Measurements from ENCODE around the gene ELOVL5.

Gene ELOVL5

DNA sequence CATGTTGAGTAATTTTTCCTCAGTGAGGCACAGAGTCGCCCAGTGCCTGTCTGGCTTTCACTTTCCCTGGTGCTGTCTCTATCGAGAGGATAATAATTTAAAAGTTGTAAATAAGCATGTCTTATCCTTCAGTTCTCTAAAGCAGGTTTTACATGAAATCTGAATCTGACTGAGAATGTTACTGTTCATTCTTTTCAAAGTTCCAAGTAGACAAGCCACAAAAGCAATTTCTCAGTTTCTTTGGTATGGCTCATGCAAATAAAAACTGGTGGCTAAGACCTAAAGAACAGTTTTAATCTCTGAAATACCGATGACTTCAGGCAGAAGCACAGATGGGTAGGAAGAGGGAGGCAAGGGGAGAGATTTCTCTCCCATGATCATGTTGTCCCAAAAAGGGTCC, 112.5 kb downstream of the ELOVL5 start:
- DNase-seq: no peak

DNA sequence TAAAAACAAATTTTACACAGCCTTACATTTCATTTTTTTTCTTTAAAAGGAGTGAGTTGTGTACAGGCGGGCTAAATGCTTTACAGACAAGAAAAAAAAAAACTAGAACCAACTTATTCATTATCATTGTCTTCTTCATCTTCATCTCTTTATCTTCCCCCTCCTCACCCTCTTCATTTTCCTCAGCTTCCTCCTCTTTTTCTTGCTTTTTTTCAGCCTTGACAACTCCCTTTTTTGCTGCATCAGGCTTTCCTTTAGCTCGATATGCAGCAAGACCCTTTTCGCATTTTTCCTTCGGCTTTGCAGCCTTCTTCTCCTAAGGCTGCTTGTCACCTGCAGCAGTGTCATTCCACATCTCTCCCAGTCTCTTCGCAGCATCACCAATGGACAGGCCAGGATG, 113.2 kb downstream of the ELOVL5 start:
- DNase-seq: no peak

DNA sequence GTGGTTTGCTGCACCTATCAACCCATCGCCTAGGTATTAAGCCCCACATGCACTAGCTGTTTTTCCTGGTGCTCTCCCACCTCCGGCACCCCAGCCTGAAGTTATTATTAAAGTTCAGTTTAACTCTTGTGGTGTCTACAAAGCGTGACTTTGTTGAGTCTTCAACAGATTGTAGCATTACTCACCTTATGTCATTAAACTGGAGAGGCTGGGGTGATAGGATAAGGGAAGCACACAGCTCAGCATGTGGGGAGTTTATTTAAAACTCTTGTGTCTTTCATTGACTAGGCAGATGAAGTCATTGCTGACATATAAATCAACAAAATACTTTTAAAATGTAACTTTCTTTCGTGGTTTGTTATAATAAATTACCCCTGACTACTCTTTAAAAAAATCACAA, 115.4 kb downstream of the ELOVL5 start:
- DNase-seq: no peak

DNA sequence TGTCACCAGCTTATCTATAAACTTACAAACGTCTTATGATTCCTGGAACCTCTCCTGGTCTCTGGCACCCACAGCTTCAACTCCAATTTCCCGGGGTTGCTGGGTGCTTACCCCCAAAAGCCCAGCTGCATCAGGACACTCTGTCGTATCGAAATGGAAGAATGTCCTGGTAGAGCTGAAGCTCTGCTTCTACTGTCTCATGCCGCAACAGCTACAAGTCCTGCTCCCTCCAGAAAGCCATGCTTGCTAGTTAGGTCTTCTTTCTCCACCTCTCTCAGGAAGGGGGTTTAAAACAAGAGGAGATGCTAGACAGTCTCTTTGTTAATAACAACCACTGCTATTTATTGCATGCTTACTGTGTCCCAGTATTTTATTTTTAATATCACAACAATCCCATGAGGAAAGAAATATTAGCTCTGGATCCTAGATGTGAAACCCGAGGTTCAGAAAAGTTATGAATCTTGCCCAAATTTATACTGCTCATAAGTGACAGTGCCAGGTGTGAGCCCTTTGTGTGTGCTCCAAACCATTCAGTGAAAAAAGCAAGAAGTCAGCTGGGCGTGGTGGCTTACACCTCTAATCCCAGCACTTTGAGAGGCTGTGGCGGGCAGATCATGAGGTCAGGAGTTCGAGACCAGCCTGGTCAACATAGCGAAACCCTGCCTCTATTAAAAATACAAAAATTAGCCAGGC, 117.8 kb downstream of the ELOVL5 start:
- DNase-seq: no peak

DNA sequence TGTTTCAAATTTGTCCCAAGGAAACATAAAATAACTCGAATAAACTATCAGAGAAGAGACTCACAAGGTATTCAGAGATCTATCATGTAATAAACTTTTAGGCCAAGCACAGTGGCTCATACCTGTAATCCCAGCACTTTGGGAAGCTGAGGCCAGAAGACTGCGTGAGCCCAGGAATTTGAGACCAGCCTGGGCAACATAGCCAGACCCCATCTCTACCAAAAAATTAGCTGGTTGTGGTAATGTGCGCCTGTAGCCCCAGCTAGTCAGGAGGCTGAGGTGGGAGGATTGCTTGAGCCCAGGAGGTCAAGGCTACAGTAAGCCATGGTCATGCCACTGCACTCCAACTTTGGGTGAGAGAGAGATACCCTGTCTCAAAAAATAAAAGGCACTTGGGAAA, 120.9 kb downstream of the ELOVL5 start:
- DNase-seq: no peak

DNA sequence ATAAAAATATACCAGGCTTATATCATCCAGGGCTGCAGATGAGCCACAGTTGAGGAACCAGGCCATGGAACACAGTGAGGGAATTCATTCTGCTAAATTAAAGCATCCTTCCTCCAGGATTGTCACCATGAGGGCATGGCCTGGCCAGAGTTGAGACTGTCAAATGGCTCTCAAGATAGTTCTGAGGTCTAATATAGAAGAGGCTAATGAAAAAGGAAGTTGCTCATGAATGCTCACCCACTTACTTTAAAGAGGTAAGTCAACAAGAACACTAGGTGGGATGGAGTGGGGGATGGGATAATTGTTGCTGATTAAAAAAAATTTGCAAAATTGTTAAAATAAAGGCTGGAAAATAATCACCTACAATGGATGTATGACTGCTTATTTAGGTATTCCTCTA, 128.1 kb downstream of the ELOVL5 start:
- DNase-seq: no peak

Data from NCI-H2107 (cell line).